HUES48 (cell line): ENCODE results near the gene NEDD4L.

ENCODE experiments used
- H3K27ac ChIP-seq: one replicate; pipeline ENCODE4 v1.7.0; 2013; ENCODE audit warnings: low read depth, low read length, inconsistent platforms
- H3K27me3 ChIP-seq: 2 replicates; pipeline ENCODE4 v1.6.1; 2013; ENCODE audit warnings: mild to moderate bottlenecking, low read length; ENCODE audit not compliant: control insufficient read depth, insufficient read depth
- H3K36me3 ChIP-seq: 2 replicates; pipeline ENCODE4 v1.6.1; 2013; ENCODE audit warnings: low read length; ENCODE audit not compliant: control insufficient read depth, insufficient read depth
- H3K4me1 ChIP-seq: 2 replicates; pipeline ENCODE4 v1.6.1; 2013; ENCODE audit warnings: mild to moderate bottlenecking, low read length; ENCODE audit not compliant: control insufficient read depth, insufficient read depth
- H3K4me3 ChIP-seq: 2 replicates; pipeline ENCODE4 v1.5.1; 2013; ENCODE audit warnings: mild to moderate bottlenecking, low read depth, low read length
- H3K9ac ChIP-seq: 2 replicates; pipeline ENCODE4 v1.6.1; 2013; ENCODE audit warnings: mild to moderate bottlenecking, low read depth, low read length, moderate library complexity
- H3K9me3 ChIP-seq: 2 replicates; pipeline ENCODE4 v1.6.1; 2013; ENCODE audit warnings: low read length; ENCODE audit not compliant: control insufficient read depth, insufficient read depth

NEDD4L gene

DNA sequence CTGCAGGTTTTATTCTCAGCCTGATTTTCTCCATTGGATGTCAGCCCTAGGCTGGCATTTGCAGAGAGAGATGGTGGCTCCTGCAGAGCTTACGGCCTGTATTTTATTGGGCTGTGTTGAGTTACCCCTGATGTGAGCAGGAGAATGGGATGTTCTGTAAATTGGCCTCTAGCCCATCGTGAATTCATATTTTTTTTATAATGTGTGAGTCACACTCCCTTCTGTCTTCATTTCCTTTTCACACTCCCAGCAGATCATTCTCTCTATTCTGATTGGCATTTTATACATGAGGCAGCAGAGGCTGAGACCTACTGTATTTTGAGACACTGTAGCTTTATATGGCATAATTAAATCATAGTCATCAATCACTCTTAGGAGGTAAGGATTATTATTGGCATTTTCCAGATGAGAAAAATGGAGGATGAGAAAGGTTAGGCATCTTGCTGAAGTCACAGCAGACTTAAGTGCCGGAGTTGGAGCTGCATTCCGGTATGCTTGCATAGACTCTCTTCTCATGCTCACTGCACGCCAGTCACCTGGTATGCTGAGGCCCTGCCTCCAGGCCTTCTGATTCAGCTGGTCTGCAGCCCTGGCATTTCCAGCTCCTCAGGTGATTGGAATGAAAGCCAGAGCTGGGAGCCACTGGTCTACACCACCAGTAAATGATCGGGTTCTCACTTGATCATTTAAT is 142.4 kb downstream of the NEDD4L start:
- H3K9ac ChIP-seq = no peak overlapping the region
- no peak overlapping the region for H3K27ac ChIP-seq
- no peak overlapping the region for H3K4me3 ChIP-seq
- no peaks in the 10 kb centered on the region for H3K36me3 ChIP-seq
- H3K9me3 ChIP-seq = no peaks in the 10 kb centered on the region
- peaks cover 33% of the 10 kb centered on the region for H3K4me1 ChIP-seq
- no peaks in the 10 kb centered on the region for H3K27me3 ChIP-seq

GRCh38 chr18:58187674-58188073 is 143.6 kb downstream of the NEDD4L start:
- Histone ChIP-seq H3K4me1 (peaks cover 33% of the 10 kb centered on the region), H3K27me3 (no peaks in the 10 kb centered on the region), H3K4me3 (no peak overlapping the region), H3K9ac (no peak overlapping the region), H3K9me3 (no peaks in the 10 kb centered on the region), H3K36me3 (no peaks in the 10 kb centered on the region), H3K27ac (no peak overlapping the region)

- Histone ChIP-seq H3K4me1 (peaks cover 37% of the 10 kb centered on the region), H3K27ac (peak overlapping the region; percentile 59), H3K36me3 (no peaks in the 10 kb centered on the region), H3K9me3 (no peaks in the 10 kb centered on the region), H3K4me3 (no peak overlapping the region), H3K27me3 (no peaks in the 10 kb centered on the region), H3K9ac (no peak overlapping the region; the same call in 1 of the 2 replicates)
Measured at GRCh38 chr18:58188996-58189395, 145.0 kb downstream of the NEDD4L start.

DNA sequence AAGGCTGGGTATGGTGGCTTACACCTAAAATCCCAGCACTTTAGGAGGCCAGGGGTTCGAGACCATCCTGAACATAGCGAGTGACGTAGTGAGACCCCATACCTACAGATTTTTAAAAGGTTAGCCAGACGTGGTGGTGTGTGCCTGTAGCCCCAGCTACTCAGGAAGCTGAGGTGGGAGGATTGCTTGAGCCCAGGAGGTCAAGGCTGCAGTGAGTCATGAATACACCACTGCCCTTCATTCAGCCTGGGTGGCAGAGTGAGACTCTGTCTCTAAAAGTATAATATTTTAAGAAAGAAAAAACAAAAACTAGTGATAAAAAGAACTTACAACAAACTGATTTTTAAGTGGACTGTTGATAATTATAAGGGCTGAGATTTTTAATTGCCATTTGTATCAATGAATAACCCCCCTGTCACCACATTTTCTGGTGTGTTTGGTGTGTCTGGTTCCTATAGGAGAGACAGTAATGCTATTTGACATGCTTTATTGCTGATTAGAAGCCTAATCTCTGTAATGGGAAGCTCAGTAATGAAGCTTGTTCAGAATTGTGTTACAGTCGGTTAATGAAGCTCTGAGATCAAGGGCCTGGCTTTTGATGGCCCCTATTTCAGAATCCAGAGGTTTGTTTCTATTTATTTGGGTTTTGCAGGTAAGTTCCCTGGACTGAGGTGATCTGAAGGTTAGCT is 147.0 kb downstream of the NEDD4L start:
- Histone ChIP-seq H3K27me3 (no peaks in the 10 kb centered on the region), H3K36me3 (no peaks in the 10 kb centered on the region), H3K27ac (no peak overlapping the region), H3K9me3 (no peaks in the 10 kb centered on the region), H3K4me3 (no peak overlapping the region), H3K9ac (no peak overlapping the region), H3K4me1 (peaks cover 53% of the 10 kb centered on the region)

DNA sequence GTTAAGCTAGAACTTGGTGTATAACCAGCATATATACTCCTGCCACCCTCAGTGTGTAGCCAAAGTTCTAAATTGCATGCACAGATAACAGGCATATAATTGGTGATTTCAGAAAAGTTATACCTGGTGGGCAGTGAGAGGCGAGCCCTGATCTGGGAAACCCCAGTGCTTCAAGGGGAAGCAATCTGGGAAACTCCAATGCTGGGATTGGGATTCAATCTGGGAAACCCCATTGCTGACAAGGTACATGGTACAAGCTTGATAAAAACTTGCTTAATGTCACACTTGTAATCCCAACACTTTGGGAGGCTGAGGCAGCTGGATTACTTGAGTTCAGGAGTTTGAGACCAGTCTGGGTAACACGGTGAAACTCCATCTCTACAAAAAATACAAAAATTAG is 147.6 kb downstream of the NEDD4L start:
- Histone ChIP-seq H3K4me3 (no peak overlapping the region), H3K9ac (no peak overlapping the region), H3K27ac (no peak overlapping the region), H3K36me3 (no peaks in the 10 kb centered on the region), H3K27me3 (no peaks in the 10 kb centered on the region), H3K9me3 (no peaks in the 10 kb centered on the region), H3K4me1 (peaks cover 54% of the 10 kb centered on the region)

GRCh38 chr18:58192519-58192918 is 148.5 kb downstream of the NEDD4L start:
- peaks cover 58% of the 10 kb centered on the region for H3K4me1 ChIP-seq
- H3K4me3 ChIP-seq = no peak overlapping the region

DNA sequence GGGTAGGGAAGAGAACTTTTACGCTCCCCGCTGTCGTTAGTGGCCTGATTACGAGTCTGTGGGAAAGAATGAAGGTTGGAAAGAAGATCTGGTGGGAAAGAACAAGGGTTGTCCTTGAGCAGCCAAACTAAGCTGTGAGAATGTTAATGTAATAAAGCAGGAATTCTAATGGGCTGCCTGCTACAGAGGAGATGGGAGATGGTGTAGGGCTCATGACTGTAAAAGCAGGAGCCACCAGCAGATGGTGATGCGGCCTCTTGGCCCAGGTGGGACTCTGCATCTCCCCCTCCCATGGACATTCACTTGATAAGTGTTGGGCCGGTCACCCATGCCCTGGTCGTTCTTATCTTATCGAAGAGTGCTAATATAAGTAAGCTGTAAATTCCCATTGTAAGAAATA is 150.0 kb downstream of the NEDD4L start:
- Histone ChIP-seq H3K36me3 (no peaks in the 10 kb centered on the region), H3K27ac (no peak overlapping the region), H3K4me3 (no peak overlapping the region), H3K4me1 (peaks cover 47% of the 10 kb centered on the region), H3K9me3 (no peaks in the 10 kb centered on the region), H3K27me3 (no peaks in the 10 kb centered on the region), H3K9ac (no peak overlapping the region)

More at GRCh38 chr18:58192519-58192918, 148.5 kb downstream of the NEDD4L start:
- Histone ChIP-seq H3K27me3 (no peaks in the 10 kb centered on the region), H3K27ac (no peak overlapping the region), H3K36me3 (no peaks in the 10 kb centered on the region), H3K9me3 (no peaks in the 10 kb centered on the region), H3K9ac (no peak overlapping the region)

DNA sequence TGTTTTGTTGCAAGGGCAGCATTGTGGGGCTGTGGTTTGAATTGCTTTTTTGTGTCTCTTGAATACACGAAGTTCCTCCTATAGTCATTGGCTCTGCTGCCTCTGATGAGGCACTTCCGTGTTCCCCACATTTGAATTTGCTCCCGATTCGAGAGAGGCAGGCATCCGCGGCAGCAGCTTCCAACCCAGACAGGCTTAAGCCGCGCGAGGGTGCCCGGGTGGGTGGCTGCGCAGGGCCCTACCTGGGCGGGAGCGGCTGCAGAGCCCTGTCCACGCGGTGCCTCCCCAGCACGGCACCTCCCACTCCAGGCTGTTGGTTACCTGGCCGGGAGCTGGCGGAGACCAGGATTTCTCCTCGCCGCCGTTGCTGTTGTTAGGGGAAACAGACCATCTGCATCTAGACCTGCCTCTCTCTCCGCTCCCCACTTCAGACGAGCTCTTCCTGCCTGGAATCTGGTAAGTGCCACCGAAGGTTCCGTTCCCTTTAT is 151.3 kb downstream of the NEDD4L start:
- peak overlapping the region; percentile 71 for H3K4me3 ChIP-seq

DNA sequence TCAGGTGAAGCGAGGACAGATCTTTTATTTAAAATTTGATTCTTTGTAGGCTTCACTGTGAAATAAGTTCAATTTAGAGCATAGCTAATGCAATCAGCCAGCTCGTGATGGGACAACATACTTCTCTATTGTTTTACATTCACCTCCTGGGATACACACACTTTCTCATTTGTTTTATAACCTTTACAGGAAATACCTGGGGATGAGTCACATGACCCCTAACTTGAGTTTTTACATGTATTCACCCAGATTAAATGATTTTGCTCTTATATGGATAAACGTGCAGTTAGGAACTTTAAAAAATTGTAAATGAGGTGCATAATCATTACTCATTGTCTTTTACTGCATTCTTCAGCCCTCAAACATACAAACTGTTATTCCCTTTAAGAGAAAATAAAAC is 152.1 kb downstream of the NEDD4L start:
- H3K4me3 ChIP-seq = peak overlapping the region; percentile 71
- H3K9me3 ChIP-seq = no peaks in the 10 kb centered on the region
- H3K27me3 ChIP-seq = no peaks in the 10 kb centered on the region
- H3K27ac ChIP-seq = peak overlapping the region; percentile 72
- H3K36me3 ChIP-seq = no peaks in the 10 kb centered on the region
- peaks cover 39% of the 10 kb centered on the region for H3K4me1 ChIP-seq
- H3K9ac ChIP-seq = peak overlapping the region; percentile 74; the same call in 1 of the 2 replicates

More for the DNA sequence above, 151.3 kb downstream of the NEDD4L start:
- H3K27ac ChIP-seq = peak overlapping the region; percentile 72
- no peaks in the 10 kb centered on the region for H3K27me3 ChIP-seq
- H3K36me3 ChIP-seq = no peaks in the 10 kb centered on the region
- peaks cover 39% of the 10 kb centered on the region for H3K4me1 ChIP-seq
- no peaks in the 10 kb centered on the region for H3K9me3 ChIP-seq
- peak overlapping the region; percentile 74 for H3K9ac ChIP-seq

GRCh38 chr18:58196881-58197872 is 153.2 kb downstream of the NEDD4L start:
- H3K4me1 ChIP-seq = peaks cover 49% of the 10 kb centered on the region
- peak overlapping the region; percentile 20; the same call in 1 of the 2 replicates for H3K9ac ChIP-seq
- H3K27me3 ChIP-seq = no peaks in the 10 kb centered on the region
- H3K9me3 ChIP-seq = no peaks in the 10 kb centered on the region
- H3K36me3 ChIP-seq = no peaks in the 10 kb centered on the region
- peak overlapping the region; percentile 21 for H3K27ac ChIP-seq
- peak overlapping the region; percentile 71 for H3K4me3 ChIP-seq
